KG1 (cell line): Measurements from ENCODE around the gene ABCD2.
"Not testable (repeated sequence)": the region's sequence is repeated elsewhere in the genome, so short reads cannot be mapped to it uniquely, and the experiment has no call there.

Experiments used
- DNase-seq: peaks from one replicate; lab custom pipeline; 2025; lab: John Stamatoyannopoulos, UW

The ABCD2 gene

DNA sequence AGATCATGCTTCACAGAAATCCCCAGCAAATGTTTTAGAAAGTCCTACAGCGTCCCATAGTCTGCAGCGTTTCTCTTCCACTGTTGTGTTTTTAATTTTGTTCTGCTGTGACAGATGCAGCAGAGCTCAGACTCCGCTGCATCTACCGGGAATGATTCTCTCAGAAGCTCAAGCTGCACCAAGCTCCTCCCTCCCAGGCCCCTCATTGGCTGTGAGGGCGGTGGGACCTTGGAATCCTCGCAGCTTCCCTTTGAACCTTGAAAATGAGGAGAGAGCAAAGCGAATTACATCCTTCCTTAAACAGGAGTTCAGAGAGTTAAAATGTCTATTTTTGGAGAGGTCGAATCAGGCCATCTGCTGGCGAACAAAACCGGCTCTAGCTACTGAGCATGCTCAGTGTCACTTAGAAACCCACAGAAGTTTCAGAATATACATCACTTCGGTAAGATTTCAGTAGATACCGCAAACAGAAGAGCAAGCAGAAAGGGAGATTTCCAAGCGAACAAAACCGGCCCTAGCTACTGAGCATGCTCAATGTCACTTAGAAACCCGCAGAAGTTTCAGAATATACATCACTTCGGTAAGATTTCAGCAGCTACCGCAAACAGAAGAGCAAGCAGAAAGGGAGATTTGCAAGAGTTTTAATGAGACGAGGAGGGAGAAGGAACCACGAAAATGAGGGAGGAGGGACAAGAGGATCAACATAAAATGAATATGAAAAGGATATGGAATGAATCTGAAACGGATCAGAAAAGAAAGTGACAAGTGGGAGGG is at the start of gene ABCD2:
TSS of gene ABCD2 (minus strand) at position 144 of the 774 bp plus-strand sequence. CDS start 188 bp downstream, outside the sequence.
- DNase-seq: peak; percentile 28

DNA sequence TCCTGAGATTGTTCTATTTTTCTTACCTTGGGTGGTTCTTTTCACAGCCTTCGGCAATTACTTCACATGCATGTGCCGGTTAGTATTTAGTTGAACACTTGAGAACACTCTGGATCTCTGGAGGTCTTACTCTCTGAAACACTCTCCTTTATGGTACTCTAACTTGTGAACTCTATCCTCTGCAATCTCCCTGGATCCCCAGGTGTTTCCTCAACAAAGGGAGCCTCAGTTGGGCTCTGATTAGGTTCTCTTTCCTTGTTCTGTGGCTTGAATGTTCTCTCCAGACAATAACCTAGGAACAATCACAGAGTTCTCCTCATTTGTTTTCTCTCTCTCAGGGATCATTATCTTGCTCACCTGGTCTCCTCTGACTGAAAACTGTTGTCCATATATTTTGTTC is 40.5 kb upstream of the ABCD2 start:
- DNase-seq: no peak

DNA sequence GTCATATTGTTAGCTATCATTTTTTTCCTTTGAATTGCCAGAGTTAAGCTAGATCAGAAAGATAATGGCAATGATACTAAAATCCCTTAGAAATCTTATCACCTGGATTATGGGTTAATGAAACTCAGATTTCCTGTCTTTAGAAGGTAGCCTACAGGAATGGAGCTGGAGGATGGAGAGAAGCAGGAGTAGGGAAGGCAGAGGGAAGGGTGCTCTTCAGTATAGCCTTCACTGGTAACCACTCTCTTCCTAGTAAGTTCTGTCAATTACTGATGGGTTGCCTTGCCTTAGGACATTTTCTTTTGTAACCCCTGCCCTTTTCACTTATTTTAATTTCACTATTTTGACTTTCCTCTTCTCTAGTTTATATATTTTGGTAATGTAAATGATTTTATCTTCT is 27.8 kb upstream of the ABCD2 start:
- no peak for DNase-seq

DNA sequence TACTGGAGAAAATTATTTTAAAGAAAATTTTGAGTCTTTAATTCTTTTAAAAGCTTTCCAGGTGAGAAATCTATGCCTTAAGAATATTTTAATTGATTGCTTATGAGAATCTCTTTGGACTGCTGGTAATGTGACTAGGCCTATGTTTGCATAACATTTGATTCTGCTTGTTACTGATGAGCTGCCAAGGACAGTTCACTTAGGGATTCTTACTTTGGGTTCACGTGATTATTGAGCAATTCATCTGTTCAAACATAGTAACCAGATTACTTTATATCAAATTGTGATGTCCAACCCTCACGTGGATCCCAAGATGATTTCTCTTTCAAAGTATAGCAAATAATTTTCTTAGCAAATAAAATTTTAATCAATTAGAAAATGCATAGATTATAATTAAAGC is 27.4 kb upstream of the ABCD2 start:
- no peak for DNase-seq

DNA sequence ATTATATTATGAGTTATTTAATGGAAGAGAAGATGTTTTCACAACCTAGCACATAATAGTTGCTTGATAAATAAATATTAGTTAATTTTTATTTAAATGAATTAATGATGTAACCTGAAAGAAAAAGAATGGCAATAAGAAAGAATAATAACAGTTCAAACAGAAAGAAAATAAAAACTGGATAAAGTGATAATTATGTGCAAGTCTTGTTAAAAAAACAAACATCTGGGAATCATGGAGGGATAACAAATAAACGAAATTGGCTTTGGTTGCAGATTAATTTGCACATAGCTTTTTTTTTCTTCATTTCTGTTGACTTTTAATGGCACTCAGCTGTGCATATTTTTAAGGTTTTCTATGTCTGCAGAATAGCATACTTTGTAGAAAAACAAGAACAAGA is 23.4 kb upstream of the ABCD2 start:
- no peak for DNase-seq

DNA sequence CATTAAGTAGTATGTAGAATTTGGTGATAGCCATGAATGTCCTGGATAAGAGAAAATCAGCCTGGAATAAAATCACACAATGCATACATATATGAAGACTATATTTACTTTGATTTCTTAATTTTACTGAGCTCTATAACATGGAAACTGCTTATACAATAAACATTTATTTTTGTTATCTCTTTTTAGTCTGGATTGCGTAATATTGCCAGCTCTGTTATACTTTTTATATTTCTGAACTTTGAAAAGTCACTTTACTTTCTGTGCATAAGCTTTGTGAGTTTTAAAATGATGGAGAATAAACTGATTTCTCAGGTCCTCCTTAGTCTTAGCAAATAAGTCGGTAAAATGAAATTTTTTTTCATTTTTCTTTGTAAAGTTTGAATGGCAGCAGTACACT is 19.2 kb upstream of the ABCD2 start:
- no peak for DNase-seq

DNA sequence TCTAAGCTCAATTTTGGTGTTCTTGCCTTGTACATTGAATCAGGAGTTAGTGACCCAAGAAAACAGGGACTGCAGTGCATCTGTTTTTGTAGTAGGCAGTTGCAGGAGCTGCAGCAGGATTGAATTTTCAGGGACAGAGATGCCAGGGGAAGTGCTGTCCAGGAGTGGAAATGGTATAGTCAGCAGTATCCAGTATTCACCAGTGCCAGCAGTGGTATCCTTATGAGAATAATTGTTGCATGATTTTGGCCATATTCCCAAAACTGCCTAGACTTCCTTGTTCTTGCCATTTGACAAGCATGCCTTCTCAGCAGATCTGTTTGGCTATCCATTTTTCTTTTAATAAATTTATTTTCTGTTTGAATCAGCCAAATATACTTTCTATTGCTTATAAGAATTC is 18.6 kb upstream of the ABCD2 start:
- no peak for DNase-seq

DNA sequence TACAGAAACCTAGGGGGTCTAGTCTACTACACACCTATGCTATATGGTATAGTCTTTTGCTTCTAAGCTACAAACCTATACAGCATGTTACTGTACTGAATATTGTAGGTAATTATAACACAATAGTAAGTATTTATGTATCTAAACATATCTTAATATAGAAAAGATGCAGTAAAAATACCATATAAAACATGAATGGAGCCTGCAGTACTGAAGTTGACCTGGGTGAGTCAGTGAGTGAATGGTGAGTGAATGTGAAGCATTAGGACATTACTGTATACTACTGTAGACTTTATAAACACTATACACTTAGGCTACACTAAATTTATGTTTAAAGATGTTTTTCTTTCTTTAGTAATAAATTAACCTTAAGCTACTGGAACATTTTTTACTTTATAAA is 13.1 kb upstream of the ABCD2 start:
- no peak for DNase-seq

DNA sequence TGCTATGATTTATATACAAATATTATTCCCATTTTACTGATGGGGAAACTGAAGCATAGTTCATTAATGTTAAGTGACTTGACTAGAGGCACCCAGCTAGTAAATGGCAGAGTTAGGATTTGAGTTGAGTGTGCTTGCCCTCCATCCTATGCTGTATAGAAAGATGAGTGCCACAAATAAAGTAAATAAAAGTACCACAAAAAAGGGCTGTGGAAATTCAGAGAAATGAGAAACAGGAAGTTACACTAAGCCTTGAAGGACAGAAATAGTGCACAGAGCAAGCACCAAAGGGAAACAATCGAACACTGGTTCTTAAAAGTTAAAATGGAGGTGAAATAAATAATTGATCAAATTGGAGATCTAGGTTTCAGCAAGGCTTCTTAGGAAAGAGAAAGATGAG is 9.2 kb upstream of the ABCD2 start:
- DNase-seq: no peak

DNA sequence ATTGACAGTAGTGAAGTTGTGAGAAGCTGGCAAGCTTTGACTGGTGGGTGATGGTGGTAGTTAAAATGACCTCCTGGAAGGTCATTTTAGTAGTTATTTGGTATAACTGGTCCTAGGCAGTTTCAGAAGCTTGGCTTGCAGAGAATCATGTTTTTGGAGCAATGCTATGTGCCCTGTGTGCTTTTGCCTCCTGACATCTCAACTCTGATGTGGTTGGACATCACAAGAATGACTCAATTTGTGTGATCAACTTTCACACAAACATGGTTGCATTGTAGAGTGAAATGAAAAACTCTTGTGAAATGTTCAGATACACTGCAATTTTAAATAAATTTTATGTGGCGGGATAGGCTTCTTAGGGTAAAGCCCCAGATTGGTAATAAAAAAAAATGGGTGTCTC is 8.3 kb upstream of the ABCD2 start:
- no peak for DNase-seq

DNA sequence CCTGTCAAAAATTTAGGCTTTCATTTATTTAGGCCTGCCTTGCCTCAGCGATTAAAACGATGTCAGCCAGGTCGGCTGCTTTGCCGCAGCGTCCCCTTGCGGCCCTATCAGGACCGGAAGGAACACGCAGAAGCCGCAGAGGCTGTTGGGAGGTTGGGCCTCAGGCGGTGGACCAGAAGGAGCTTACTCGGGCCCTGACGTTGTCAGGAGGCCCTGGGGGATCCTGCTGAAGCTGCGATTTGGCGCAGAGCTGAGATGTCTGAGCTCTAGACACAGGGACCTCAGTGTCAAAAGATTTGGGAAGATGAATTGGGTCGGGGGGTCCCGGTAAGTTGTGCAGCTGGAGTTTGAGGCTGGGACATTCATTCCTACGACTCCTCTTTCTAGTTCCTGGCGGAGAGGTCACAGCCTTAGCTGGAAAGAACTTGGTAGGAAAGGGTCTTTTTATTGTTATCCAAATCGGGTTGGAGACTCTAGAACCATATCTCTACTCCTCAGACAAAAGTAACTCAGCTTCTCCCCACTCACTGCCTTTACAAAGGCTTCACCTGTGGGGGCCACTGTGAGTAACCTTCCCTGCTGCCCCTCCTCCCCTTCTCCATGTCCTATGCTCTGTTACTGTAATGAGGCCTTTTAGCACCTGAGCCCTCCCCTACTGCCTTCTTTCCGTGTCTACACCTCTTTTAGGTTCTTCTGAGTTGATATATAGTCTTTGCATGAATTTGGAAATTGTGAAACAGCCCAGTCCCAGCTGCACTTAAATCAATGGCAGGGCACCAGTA is 6.6 kb upstream of the ABCD2 start:
- DNase-seq: no peak

DNA sequence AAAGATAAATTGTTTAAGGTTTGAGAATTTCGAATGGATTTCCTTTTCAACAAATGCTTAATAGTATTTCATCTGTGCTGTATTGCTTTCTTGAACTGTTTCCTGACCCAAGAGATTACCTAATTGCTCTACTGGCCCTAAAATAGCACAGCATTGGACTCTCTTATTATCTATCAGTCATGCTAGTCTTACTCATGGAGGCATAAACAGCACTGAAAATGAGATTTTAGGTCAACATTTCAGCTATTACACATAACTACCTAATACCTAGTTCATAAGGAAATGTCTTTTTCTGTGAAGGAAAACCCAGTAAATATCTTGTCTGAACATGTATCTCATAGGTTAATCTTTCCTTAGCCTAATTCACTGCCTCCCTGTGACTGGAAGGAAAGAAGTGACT is 4.3 kb upstream of the ABCD2 start:
- DNase-seq: no peak

DNA sequence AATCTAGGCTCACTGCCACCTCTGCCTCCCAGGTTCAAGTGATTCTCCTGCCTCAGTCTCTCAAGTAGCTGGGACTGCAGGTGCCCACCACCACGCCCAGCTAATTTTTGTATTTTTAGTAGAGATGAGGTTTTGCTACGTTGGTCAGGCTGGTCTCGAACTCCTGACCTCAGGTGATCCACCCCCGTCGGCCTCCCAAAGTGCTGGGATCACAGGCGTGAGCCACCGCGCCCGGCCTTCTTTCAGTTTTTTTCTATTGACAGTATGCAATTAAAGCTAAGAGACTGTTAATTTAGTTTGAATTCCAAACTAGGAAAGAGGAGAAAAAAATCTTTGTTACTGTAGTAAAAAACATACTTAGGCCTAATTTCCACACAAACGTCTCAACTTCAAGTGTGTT is 3.6 kb upstream of the ABCD2 start:
- DNase-seq: not testable (repeated sequence)

DNA sequence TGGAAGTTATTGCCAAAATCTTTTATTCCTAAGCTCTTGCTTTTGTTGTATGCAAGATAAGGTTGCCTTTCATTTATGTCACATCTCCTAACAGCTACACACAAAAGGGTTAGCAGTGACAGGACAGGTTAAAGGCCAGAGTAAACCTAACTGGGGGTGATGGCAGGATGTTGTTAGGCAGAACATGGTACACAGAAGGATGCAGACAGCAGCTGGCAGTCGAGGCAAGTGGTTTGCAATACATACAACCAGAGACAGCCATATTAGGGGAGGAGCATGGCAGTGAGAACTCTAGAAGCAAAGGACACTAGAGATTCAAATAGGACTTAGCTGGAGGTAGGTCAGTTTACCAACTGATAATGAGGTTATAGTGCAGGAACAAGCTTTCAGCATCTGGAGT is 2.7 kb upstream of the ABCD2 start:
- no peak for DNase-seq

DNA sequence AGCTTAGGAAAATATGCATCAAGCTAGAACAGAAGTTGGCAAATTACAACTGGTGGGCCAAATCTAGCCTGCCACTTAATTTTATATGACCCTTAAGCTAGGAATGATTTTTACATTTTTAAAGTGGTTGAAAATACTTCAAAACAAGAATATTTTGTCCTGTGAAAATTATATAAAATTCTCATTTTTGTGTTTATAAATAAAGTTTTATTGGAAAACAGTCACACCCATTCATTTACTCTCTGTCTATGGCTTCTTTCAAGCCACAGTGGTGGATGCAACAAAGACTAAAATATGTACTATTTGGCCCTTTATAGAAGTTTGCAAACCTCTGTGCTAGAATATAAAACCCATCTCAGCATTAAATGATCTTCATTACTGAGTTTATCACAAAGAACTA is 2.1 kb upstream of the ABCD2 start:
- no peak for DNase-seq

DNA sequence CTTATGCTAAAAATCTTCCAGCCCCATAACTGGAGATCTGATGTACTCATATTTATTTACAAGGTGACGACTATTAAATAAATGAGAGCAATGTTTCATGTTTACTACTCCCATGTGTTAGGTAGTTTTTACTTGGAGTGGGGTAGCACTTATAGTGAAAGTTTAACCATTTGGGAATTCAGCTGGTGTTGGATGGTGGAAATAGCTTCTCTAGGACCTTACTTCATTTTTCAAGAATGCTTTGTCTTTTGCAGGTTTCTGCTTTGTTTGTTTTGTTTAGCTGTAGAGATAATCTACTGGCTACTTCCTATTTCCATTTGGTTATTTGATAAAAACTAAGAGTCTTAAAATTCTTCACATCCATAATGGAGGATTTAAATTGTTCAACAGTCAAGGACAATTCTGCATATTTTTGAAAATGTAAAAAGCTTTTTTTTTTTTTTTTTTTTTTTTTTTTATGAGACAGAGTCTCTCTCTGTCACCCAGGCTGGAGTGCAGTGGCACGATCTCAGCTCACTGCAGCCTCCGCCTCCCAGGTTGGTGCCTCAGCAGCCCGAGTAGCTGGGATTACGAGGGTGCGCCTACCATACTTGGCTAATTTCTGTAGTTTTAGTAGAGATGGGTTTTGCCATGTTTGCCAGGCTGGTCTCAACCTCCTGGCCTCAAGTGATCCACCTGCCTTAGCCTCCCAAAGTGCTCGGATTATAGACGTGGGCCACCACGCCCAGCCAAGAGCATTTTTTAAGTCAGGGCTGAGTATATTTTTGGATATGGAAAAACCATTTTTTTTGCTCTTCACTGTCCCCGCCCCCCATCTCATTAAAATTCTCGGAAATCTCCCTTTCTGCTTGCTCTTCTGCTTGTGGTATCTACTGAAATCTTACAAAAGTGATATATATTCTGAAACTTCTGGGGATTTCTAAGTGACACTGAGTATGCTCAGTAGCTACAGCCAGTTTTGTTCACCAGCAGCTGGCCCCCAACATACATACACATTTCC is 1.4 kb upstream of the ABCD2 start:
- DNase-seq: no peak

DNA sequence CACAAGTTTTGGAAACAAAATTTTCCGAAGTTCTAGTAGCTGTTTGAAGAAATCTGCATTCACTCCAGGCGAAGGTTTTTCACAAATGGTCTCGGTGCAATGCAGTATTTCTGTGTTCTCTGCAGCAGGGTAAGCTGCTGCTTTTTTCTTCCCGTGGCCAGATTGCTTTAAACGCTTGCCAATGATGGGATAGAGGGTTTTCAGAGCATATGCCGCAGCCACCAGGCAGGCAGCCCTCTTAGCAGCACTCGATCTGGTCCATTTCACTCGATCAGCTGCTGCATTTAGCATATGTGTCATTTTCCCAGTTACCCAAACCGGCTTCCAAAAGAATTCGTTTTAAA is 315 bp downstream of the ABCD2 start:
- no peak for DNase-seq

DNA sequence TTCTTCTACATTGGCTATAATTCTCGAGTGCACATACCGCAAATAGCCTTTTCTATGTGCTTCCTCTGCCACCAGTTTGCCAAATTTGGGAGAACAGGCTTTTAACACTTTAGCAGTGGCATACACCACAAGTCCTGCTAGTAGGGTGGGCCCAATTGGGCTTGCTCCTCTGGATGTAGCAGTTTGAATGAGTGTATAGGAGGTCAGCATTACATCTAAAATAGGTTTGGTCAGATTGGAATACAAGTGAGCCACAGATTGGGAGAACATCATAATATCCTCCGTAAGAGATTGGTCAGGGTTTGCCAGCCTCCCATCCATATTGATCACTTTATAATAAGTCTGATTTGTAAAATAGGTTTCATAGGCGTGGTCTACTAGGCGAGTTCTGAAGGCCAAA is 902 bp downstream of the ABCD2 start:
- no peak for DNase-seq

DNA sequence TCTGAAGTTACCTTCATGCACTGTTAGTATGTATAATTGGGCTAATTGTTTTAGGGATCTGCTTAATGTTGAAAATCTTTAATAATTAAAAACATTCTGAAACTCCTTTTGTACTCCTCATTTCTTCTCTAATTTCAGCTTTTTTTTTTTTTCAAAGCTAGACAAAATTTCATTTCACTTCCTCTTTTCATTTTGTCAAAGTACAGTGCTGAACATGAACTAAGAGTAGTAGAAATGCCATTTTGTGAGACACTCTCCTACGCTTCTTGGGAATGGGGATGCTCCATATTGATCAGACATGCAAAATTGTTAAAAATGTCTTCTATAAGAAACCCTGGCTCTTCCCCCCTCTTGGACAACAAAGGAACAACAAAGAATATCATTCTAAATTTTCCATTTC is 1.7 kb downstream of the ABCD2 start:
- peak; percentile 7 for DNase-seq

DNA sequence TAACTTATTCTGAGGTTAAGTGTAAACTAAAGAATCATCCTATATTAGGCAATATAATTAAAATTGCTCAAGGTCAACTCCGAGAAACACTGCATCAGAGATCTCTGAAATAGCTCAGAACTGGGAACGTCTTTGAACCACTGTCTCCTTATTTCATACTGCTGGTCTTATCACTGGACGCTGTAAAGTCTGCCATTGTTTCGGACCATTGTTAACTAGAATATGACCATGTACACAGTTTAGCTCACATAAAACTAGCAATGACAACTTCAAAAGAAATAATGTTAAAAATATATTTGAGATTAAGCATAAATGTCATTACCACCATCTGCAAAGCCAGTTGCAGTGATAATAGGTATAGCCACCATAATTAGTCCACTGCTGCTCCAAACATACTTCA is 2.9 kb downstream of the ABCD2 start:
- no peak for DNase-seq

DNA sequence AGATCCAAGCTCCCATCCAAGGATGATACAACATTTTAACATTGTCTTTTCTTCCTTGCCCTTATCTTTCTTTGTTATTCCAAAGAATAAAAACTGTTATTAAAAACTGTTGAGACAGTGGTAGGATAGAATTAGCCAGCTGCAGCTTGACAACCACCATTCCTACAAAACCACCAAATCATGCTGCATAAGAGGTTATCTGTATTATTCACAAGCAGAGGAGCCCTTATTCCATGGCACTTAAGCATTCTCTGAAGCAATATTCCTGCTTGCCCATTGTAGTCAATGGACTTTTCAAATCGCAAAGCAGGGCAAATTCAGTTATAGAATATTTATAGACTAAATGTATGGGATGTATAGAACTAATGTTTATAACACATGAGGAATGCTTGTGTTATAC is 3.4 kb downstream of the ABCD2 start:
- no peak for DNase-seq

DNA sequence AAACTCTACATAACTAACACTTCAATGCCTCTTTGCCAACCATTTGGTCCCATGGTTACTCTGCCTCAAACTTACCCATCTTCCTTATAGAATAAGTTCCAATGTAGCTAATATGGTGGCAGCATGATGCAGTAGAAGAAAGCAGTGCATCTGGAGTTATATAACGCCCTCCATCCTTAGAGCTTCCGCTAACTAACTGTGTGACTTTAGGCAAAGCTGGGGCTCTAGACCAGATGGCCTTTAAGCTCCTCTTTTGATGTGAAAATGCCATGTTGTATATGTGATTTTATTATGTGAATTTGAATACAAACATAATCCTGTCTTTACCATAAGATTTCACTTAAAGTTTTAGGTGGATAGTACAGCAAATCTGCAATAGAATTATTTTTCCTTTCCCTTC is 6.1 kb downstream of the ABCD2 start:
- DNase-seq: no peak

DNA sequence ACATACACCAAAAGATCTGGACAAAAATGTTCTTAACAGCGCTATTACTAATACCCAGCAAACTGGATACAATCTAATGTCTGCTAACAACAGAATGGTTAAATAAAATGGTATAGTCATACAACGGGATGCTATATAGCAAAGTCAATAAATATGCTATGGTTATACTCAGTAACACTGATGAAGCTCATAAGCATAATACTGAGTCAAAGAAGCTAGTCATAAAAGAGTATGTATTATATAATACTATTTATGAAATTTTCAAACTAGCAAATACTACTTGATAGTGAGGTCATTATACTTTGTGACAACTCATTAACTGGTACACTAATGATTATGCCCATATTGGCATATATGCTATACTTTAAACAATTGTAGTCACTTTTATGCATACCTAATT is 7.4 kb downstream of the ABCD2 start:
- DNase-seq: no peak
